ENCODE data around the gene EGLN2. TPM values are rescaled to one million over a fixed set of nuclear protein-coding genes. Genes with fewer than 3 reads are reported as not detected.
"Not testable (repeated sequence)": the region's sequence is repeated elsewhere in the genome, so short reads cannot be mapped to it uniquely, and the experiment has no call there.

Gene EGLN2
- total and polyA plus RNA-seq, 7 experiments from 2014 or later = 122 to 254 (median 157) TPM

DNA sequence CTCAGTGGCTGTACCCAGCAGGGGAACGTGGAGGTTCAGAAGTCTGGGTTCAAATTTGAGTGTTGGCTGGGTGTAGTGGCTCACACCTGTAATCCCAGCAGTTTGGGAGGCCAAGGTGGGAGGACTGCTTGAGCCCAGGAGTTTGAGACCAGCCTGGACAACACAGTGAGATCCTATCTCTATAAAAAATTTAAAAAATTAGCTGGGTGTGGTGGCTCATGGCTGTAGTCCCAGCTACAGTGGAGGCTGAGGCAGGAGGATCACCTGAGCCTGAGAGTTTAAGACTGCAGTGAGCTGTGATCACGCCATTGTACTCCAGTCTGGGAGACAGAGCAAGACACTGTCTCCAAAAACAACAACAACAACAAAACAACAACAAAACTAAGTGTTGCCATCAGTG lies 14.8 kb upstream of the EGLN2 start:
- peak overlapping the region in 2 of 9 donors; percentile 24 to 25 for H3K27ac Mint-ChIP-seq
- H3K36me3 ChIP-seq (ENCODE audit: control insufficient read depth in 2 of 3, insufficient read depth in 3 of 3, low read length in 3 of 3) = peaks cover 0 to 24% (median 0%) of the 10 kb centered on the region in 3 experiments
- intact Hi-C loops (cut with micrococcal nuclease); H3K4me3 ChIP-seq (ENCODE audit: low read length); ATAC-seq; H3K9me3 Mint-ChIP-seq; DNase-seq; H3K27me3 Mint-ChIP-seq; H3K9me3 ChIP-seq (ENCODE audit: control insufficient read depth in 2 of 3, low read length in 3 of 3); H3K4me3 Mint-ChIP-seq; H3K27ac ChIP-seq (ENCODE audit: low read depth, low read length); H3K27me3 ChIP-seq (ENCODE audit: control insufficient read depth in 2 of 2, insufficient read depth in 2 of 2, low read length in 2 of 2): not testable (repeated sequence)
- CTCF ChIA-PET = interaction anchor here (0.5 to 0.7 kb wide), 3 partner anchors 14 to 871 kb away, joined by 3 read pairs; no protein-coding TSS in a partner anchor
- POLR2A ChIA-PET = interaction anchor here (0.6 to 1.2 kb wide), 2 partner anchors 14 to 88 kb away, joined by 3 to 6 read pairs; partner anchors contain the start of gene EGLN2
- H3K4me1 Mint-ChIP-seq = peaks cover 14 to 25% (median 20%) of the 10 kb centered on the region in 7 donors
- H3K4me1 ChIP-seq (ENCODE audit: control insufficient read depth in 2 of 2, insufficient read depth in 2 of 2, low read length in 2 of 2) = peaks cover 2 to 11% of the 10 kb centered on the region in 2 donors
- H3K36me3 Mint-ChIP-seq = peaks cover 7 to 29% (median 12%) of the 10 kb centered on the region in 5 donors

DNA sequence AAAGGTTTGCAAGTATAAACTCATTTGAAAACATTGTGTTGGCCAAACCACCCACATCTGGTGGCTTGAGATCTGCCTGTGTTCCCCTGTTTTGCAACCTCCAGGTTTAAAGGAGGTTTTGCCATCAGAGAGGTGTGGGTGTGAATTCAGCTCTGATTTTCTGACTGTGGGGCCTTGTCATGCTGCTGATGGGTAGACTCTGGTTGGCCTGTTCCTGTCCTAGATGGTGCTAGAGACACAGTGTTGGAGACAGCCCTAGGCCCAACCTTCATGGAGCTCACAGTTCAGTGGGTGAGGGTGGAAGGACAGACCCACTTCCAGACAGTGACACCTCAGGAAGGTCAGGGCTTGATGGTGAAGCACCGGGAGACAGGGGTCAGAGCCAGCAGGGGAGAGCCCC lies 13.5 kb upstream of the EGLN2 start:
- Histone ChIP-seq H3K36me3 (ENCODE audit: control insufficient read depth in 2 of 3, insufficient read depth in 3 of 3, low read length in 3 of 3) (peaks cover 0 to 31% (median 0%) of the 10 kb centered on the region in 3 experiments), H3K9me3 (ENCODE audit: control insufficient read depth in 2 of 3, low read length in 3 of 3) (no peaks in the 10 kb centered on the region), H3K4me1 (ENCODE audit: control insufficient read depth in 2 of 2, insufficient read depth in 2 of 2, low read length in 2 of 2) (no peaks in the 10 kb centered on the region), H3K4me3 (ENCODE audit: low read length) (no peak overlapping the region), H3K27ac (ENCODE audit: low read depth, low read length) (peak overlapping the region; percentile 10), H3K27me3 (ENCODE audit: control insufficient read depth in 2 of 2, insufficient read depth in 2 of 2, low read length in 2 of 2) (no peaks in the 10 kb centered on the region)
- intact Hi-C loops (cut with micrococcal nuclease) = no loop called here
- Mint-ChIP-seq H3K4me1 (peaks cover 4 to 18% (median 12%) of the 10 kb centered on the region in 7 donors), H3K27me3 (no peaks in the 10 kb centered on the region), H3K36me3 (peaks cover 6 to 32% (median 16%) of the 10 kb centered on the region in 5 donors), H3K4me3 (no peak overlapping the region), H3K9me3 (no peaks in the 10 kb centered on the region), H3K27ac (peak overlapping the region in 5 of 9 donors; percentile 20 to 69 (median 48))
- CTCF ChIA-PET = no interaction called here
- DNase-seq (no peak), ATAC-seq (no peak)
- POLR2A ChIA-PET = interaction anchor here (1.7 kb wide), 1 partner anchor 13 kb away, joined by 5 read pairs; the partner anchor contains the start of gene EGLN2

GRCh38 chr19:40786060-40787037 lies 12.6 kb upstream of the EGLN2 start:
- no peak overlapping the region for H3K4me3 Mint-ChIP-seq
- Histone ChIP-seq H3K36me3 (ENCODE audit: control insufficient read depth in 2 of 3, insufficient read depth in 3 of 3, low read length in 3 of 3) (peaks cover 0 to 34% (median 0%) of the 10 kb centered on the region in 3 experiments), H3K4me3 (ENCODE audit: low read length) (no peak overlapping the region), H3K4me1 (ENCODE audit: control insufficient read depth in 2 of 2, insufficient read depth in 2 of 2, low read length in 2 of 2) (no peaks in the 10 kb centered on the region), H3K9me3 (ENCODE audit: control insufficient read depth in 2 of 3, low read length in 3 of 3) (no peaks in the 10 kb centered on the region), H3K27me3 (ENCODE audit: control insufficient read depth in 2 of 2, insufficient read depth in 2 of 2, low read length in 2 of 2) (no peaks in the 10 kb centered on the region), H3K27ac (ENCODE audit: low read depth, low read length) (no peak overlapping the region)
- ATAC-seq = no peak
- no peaks in the 10 kb centered on the region for H3K9me3 Mint-ChIP-seq
- DNase-seq = no peak
- POLR2A ChIA-PET = interaction anchor here (1.7 to 1.8 kb wide), 3 partner anchors 8 to 20 kb away, joined by 5 to 7 read pairs (median 5); partner anchors contain the start of genes EGLN2 and RAB4B
- intact Hi-C loops (cut with micrococcal nuclease) = no loop called here
- CTCF ChIA-PET = interaction anchor here (1.4 to 1.7 kb wide), 2 partner anchors 12 to 20 kb away, joined by 3 to 7 read pairs; partner anchors contain the start of gene EGLN2
- peaks cover 0 to 13% (median 7%) of the 10 kb centered on the region in 7 donors for H3K4me1 Mint-ChIP-seq
- H3K36me3 Mint-ChIP-seq = peaks cover under 1 to 30% (median 12%) of the 10 kb centered on the region in 5 donors
- no peaks in the 10 kb centered on the region for H3K27me3 Mint-ChIP-seq
- H3K27ac Mint-ChIP-seq = peak overlapping the region in 4 of 9 donors; percentile 21 to 59 (median 52)

GRCh38 chr19:40791349-40791748 lies 7.6 kb upstream of the EGLN2 start:
- Histone ChIP-seq H3K27ac (ENCODE audit: low read depth, low read length) (no peak overlapping the region), H3K4me3 (ENCODE audit: low read length) (no peak overlapping the region), H3K9me3 (ENCODE audit: control insufficient read depth in 2 of 3, low read length in 3 of 3) (no peaks in the 10 kb centered on the region), H3K4me1 (ENCODE audit: control insufficient read depth in 2 of 2, insufficient read depth in 2 of 2, low read length in 2 of 2) (no peaks in the 10 kb centered on the region), H3K36me3 (ENCODE audit: control insufficient read depth in 2 of 3, insufficient read depth in 3 of 3, low read length in 3 of 3) (peaks cover 0 to 30% (median 0%) of the 10 kb centered on the region in 3 experiments), H3K27me3 (ENCODE audit: control insufficient read depth in 2 of 2, insufficient read depth in 2 of 2, low read length in 2 of 2) (no peaks in the 10 kb centered on the region)
- DNase-seq (no peak), ATAC-seq (no peak)
- Mint-ChIP-seq H3K4me1 (peaks cover 0 to 24% (median 7%) of the 10 kb centered on the region in 7 donors), H3K36me3 (peaks cover 0 to 27% (median 8%) of the 10 kb centered on the region in 5 donors), H3K9me3 (no peaks in the 10 kb centered on the region), H3K27ac (peak overlapping the region in 4 of 9 donors; percentile 28 to 73 (median 57)), H3K4me3 (no peak overlapping the region), H3K27me3 (no peaks in the 10 kb centered on the region)
- CTCF ChIA-PET = interaction anchor here (0.8 kb wide), 1 partner anchor 34 kb away, joined by 4 read pairs; no protein-coding TSS in a partner anchor
- intact Hi-C loops (cut with micrococcal nuclease) = no loop called here
- POLR2A ChIA-PET = no interaction called here

DNA sequence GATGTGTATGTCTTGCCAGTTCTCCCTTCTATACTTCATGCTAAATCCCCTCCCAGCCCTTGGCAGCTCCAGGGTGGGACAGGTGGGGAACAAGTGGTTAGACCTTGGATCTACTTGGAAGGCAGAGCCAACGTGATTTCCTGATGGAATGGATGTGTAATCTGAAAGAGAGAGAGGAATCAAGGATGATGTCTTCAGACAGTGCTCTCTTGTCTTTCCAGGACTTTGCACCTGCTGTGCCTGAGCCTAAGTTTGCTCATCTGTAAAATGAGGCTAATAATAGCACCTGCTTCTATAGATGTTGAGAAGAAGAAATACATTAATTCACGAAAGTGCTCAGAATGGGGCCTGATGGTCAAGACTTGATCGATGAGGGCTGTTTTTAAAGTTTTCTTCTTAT lies 7.0 kb upstream of the EGLN2 start:
- H3K9me3 ChIP-seq (ENCODE audit: control insufficient read depth in 2 of 3, low read length in 3 of 3) = no peaks in the 10 kb centered on the region
- intact Hi-C loops (cut with micrococcal nuclease) = no loop called here
- POLR2A ChIA-PET = no interaction called here
- no peaks in the 10 kb centered on the region for H3K4me1 ChIP-seq (ENCODE audit: control insufficient read depth in 2 of 2, insufficient read depth in 2 of 2, low read length in 2 of 2)
- no peaks in the 10 kb centered on the region for H3K9me3 Mint-ChIP-seq
- CTCF ChIA-PET = interaction anchor here (0.8 kb wide), 1 partner anchor 35 kb away, joined by 4 read pairs; no protein-coding TSS in a partner anchor
- no peak for ATAC-seq
- H3K36me3 Mint-ChIP-seq = peaks cover 0 to 24% (median 8%) of the 10 kb centered on the region in 5 donors
- H3K27me3 ChIP-seq (ENCODE audit: control insufficient read depth in 2 of 2, insufficient read depth in 2 of 2, low read length in 2 of 2) = no peaks in the 10 kb centered on the region
- H3K27me3 Mint-ChIP-seq = no peaks in the 10 kb centered on the region
- no peak overlapping the region for H3K27ac ChIP-seq (ENCODE audit: low read depth, low read length)
- no peak overlapping the region for H3K4me3 ChIP-seq (ENCODE audit: low read length)
- peak overlapping the region in 1 of 10 donors; percentile 29 for H3K4me3 Mint-ChIP-seq
- DNase-seq = no peak
- H3K27ac Mint-ChIP-seq = peak overlapping the region in 7 of 9 donors; percentile 18 to 67 (median 38)
- H3K4me1 Mint-ChIP-seq = peaks cover 0 to 24% (median 7%) of the 10 kb centered on the region in 7 donors
- H3K36me3 ChIP-seq (ENCODE audit: control insufficient read depth in 2 of 3, insufficient read depth in 3 of 3, low read length in 3 of 3) = peaks cover 0 to 23% (median 0%) of the 10 kb centered on the region in 3 experiments

Measured in naive thymus-derived CD4-positive, alpha-beta T cell (primary cell).